Measurements from ENCODE around the gene PRKG2.
"Not testable (repeated sequence)": the region's sequence is repeated elsewhere in the genome, so short reads cannot be mapped to it uniquely, and the experiment has no call there.

DNA sequence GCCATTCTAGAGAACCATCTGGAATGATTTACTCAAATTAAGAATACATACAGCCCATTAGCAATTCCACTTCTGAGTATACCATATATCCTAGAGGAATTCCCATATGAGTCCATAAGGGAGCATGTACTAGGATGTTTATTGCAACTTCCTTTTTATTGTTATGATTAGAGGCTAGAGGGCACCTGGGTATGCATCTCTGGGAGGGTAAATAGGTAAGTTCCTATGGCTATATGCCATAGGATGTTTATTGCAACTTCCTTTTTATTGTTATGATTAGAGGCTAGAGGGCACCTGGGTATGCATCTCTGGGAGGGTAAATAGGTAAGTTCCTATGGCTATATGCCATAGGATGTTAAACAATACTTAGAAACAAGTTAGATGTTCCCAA is 7.1 kb upstream of the PRKG2 start:
- TF ChIP-seq POLR2A (IDR thresholded peaks at IDR 0.05); CTCF (IDR thresholded peaks at IDR 0.05); POLR2AphosphoS5 (IDR thresholded peaks at IDR 0.05); EP300 (IDR thresholded peaks at IDR 0.05; ENCODE audit: low read depth): not testable (repeated sequence)

All from transverse colon (tissue), 4 donors.